Measurements from ENCODE around the gene ARAP2. TPM values are rescaled to one million over a fixed set of nuclear protein-coding genes. Genes with fewer than 3 reads are reported as not detected.

ARAP2 gene
- total RNA-seq, 3 donors from 2014 or later (not counting 1 experiment from before 2014, with no cell fraction given): 199 to 295 (median 270) TPM

DNA sequence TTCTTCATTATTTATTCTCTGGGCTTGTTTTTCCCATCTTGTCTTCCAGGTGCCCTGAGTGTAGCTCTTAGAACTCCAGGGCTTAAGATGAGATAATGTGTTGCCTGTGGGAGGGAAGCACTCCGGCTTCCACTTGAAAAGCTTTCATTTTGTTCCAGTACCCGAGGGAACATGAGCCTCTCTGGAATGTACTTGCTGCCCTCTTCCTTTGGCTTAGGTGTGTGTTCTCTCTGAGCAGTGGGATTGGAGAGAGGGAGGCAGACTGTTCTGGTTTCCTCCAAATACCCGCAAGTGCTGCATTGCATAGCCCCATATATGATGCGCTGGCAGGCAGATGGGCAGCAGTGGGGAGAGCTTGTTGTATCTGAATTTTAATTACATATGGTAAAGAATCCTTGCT lies 36.2 kb upstream of the ARAP2 start:
- peak overlapping the region; percentile 98 for H3K4me3 Mint-ChIP-seq
- H3K27me3 Mint-ChIP-seq (ENCODE audit: low read depth in 2 of 2): no peaks in the 10 kb centered on the region
- H3K4me3 ChIP-seq (ENCODE audit: low read length): no peak overlapping the region
- ATAC-seq (no peak), DNase-seq (no peak)
- 63% methylated on average over 4 of the region's 4 CpGs for WGBS (ENCODE audit: insufficient coverage)
- intact Hi-C loops (cut with micrococcal nuclease): no loop called here
- H3K27ac ChIP-seq (ENCODE audit: low read length): peak overlapping the region; percentile 98
- no peaks in the 10 kb centered on the region for H3K27me3 ChIP-seq (ENCODE audit: control insufficient read depth, insufficient read depth, low read length)
- no peaks in the 10 kb centered on the region for H3K36me3 ChIP-seq (ENCODE audit: control insufficient read depth, insufficient read depth, low read length)
- peak overlapping the region; percentile 98 for H3K27ac Mint-ChIP-seq
- no peaks in the 10 kb centered on the region for H3K9me3 ChIP-seq (ENCODE audit: control insufficient read depth, insufficient read depth, low read length)
- H3K4me1 Mint-ChIP-seq: peaks cover 84 to 85% of the 10 kb centered on the region in 2 donors
- H3K36me3 Mint-ChIP-seq: peaks cover 13% of the 10 kb centered on the region
- H3K4me1 ChIP-seq (ENCODE audit: control insufficient read depth, insufficient read depth, low read length): peaks cover 14% of the 10 kb centered on the region
- TF ChIP-seq, protein P1, sequence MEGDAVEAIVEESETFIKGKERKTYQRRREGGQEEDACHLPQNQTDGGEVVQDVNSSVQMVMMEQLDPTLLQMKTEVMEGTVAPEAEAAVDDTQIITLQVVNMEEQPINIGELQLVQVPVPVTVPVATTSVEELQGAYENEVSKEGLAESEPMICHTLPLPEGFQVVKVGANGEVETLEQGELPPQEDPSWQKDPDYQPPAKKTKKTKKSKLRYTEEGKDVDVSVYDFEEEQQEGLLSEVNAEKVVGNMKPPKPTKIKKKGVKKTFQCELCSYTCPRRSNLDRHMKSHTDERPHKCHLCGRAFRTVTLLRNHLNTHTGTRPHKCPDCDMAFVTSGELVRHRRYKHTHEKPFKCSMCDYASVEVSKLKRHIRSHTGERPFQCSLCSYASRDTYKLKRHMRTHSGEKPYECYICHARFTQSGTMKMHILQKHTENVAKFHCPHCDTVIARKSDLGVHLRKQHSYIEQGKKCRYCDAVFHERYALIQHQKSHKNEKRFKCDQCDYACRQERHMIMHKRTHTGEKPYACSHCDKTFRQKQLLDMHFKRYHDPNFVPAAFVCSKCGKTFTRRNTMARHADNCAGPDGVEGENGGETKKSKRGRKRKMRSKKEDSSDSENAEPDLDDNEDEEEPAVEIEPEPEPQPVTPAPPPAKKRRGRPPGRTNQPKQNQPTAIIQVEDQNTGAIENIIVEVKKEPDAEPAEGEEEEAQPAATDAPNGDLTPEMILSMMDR (IDR thresholded peaks at IDR 0.05): no peak
- no peaks in the 10 kb centered on the region for H3K9me3 Mint-ChIP-seq

GRCh38 chr4:36278789-36279188 lies 34.5 kb upstream of the ARAP2 start:
- TF ChIP-seq, protein P1 (IDR thresholded peaks at IDR 0.05): no peak
- peak overlapping the region; percentile 71 for H3K4me3 Mint-ChIP-seq
- DNase-seq: peak in 1 of 2 donors; percentile 47

GRCh38 chr4:36277533-36277932 lies 33.2 kb upstream of the ARAP2 start:
- WGBS (ENCODE audit: insufficient coverage): 80% methylated on average over 4 of the region's 4 CpGs
- H3K27me3 Mint-ChIP-seq (ENCODE audit: low read depth in 2 of 2): no peaks in the 10 kb centered on the region
- DNase-seq (no peak), ATAC-seq (no peak)
- intact Hi-C loops (cut with micrococcal nuclease): no loop called here
- Histone ChIP-seq H3K36me3 (ENCODE audit: control insufficient read depth, insufficient read depth, low read length) (no peaks in the 10 kb centered on the region), H3K4me1 (ENCODE audit: control insufficient read depth, insufficient read depth, low read length) (peaks cover 10% of the 10 kb centered on the region), H3K4me3 (ENCODE audit: low read length) (no peak overlapping the region), H3K27me3 (ENCODE audit: control insufficient read depth, insufficient read depth, low read length) (no peaks in the 10 kb centered on the region), H3K9me3 (ENCODE audit: control insufficient read depth, insufficient read depth, low read length) (no peaks in the 10 kb centered on the region), H3K27ac (ENCODE audit: low read length) (no peak overlapping the region)
- peak overlapping the region; percentile 45 to 98 for H3K27ac Mint-ChIP-seq
- H3K4me1 Mint-ChIP-seq: peaks cover 53 to 54% of the 10 kb centered on the region in 2 donors
- H3K9me3 Mint-ChIP-seq: no peaks in the 10 kb centered on the region
- no peak overlapping the region for H3K4me3 Mint-ChIP-seq
- TF ChIP-seq, protein P1 (IDR thresholded peaks at IDR 0.05): no peak
- H3K36me3 Mint-ChIP-seq: peaks cover 13% of the 10 kb centered on the region

More at GRCh38 chr4:36278789-36279188, 34.5 kb upstream of the ARAP2 start:
- Mint-ChIP-seq H3K4me1 (peaks cover 66 to 67% of the 10 kb centered on the region in 2 donors), H3K9me3 (no peaks in the 10 kb centered on the region), H3K36me3 (peaks cover 13% of the 10 kb centered on the region), H3K27ac (peak overlapping the region; percentile 98), H3K27me3 (ENCODE audit: low read depth in 2 of 2) (no peaks in the 10 kb centered on the region)
- intact Hi-C loops (cut with micrococcal nuclease): loop anchor here (2.0 kb wide), 1 partner anchor 86 kb away; no protein-coding TSS in a partner anchor
- Histone ChIP-seq H3K4me3 (ENCODE audit: low read length) (no peak overlapping the region), H3K27ac (ENCODE audit: low read length) (peak overlapping the region; percentile 24), H3K4me1 (ENCODE audit: control insufficient read depth, insufficient read depth, low read length) (peaks cover 10% of the 10 kb centered on the region), H3K36me3 (ENCODE audit: control insufficient read depth, insufficient read depth, low read length) (no peaks in the 10 kb centered on the region), H3K27me3 (ENCODE audit: control insufficient read depth, insufficient read depth, low read length) (no peaks in the 10 kb centered on the region), H3K9me3 (ENCODE audit: control insufficient read depth, insufficient read depth, low read length) (no peaks in the 10 kb centered on the region)
- peak; percentile 22 to 64 (median 50) for ATAC-seq
- 38% methylated on average over 2 of the region's 2 CpGs for WGBS (ENCODE audit: insufficient coverage)

- no peak overlapping the region for H3K4me3 ChIP-seq (ENCODE audit: low read length)
- Mint-ChIP-seq H3K9me3 (no peaks in the 10 kb centered on the region), H3K27me3 (ENCODE audit: low read depth in 2 of 2) (no peaks in the 10 kb centered on the region), H3K4me3 (no peak overlapping the region), H3K4me1 (peaks cover 30 to 31% of the 10 kb centered on the region in 2 donors), H3K36me3 (no peaks in the 10 kb centered on the region), H3K27ac (no peak overlapping the region)
- H3K27me3 ChIP-seq (ENCODE audit: control insufficient read depth, insufficient read depth, low read length): no peaks in the 10 kb centered on the region
- H3K9me3 ChIP-seq (ENCODE audit: control insufficient read depth, insufficient read depth, low read length): no peaks in the 10 kb centered on the region
- TF ChIP-seq, protein P1 (IDR thresholded peaks at IDR 0.05): no peak
- no peak overlapping the region for H3K27ac ChIP-seq (ENCODE audit: low read length)
- DNase-seq (no peak), ATAC-seq (no peak)
- no peaks in the 10 kb centered on the region for H3K4me1 ChIP-seq (ENCODE audit: control insufficient read depth, insufficient read depth, low read length)
- intact Hi-C loops (cut with micrococcal nuclease): no loop called here
- no peaks in the 10 kb centered on the region for H3K36me3 ChIP-seq (ENCODE audit: control insufficient read depth, insufficient read depth, low read length)
- WGBS (ENCODE audit: insufficient coverage): 100% methylated on average over 3 of the region's 4 CpGs
Observed at GRCh38 chr4:36274158-36274557, 29.8 kb upstream of the ARAP2 start.

All from natural killer cell (primary cell).